Hepatocyte (in vitro differentiated cells): Measurements from ENCODE around the gene ABHD2.

Source experiments
- CTCF ChIP-seq: fragments of 200-600 bp; sonication (generic); IDR thresholded peaks from 2 replicates; pipeline ENCODE4 v1.5.1; 2016; ENCODE audit warnings: antibody characterized with exemption, mild to moderate bottlenecking; ENCODE audit not compliant: poor library complexity
- EZH2 ChIP-seq: fragments of 200-600 bp; sonication (generic); IDR thresholded peaks from 2 replicates; pipeline ENCODE4 v1.6.1; 2016; ENCODE audit warnings: antibody characterized with exemption, mild to moderate bottlenecking, borderline replicate concordance
- EZH2phosphoT487 ChIP-seq: fragments of 200-600 bp; sonication (generic); IDR thresholded peaks from one replicate; pipeline ENCODE4 v1.6.1; 2018; ENCODE audit warnings: antibody characterized with exemption, mild to moderate bottlenecking, low read depth, moderate library complexity; ENCODE audit not compliant: unreplicated experiment, severe bottlenecking

- no peak for TF ChIP-seq CTCF
- no peak for TF ChIP-seq EZH2
- no peak for TF ChIP-seq EZH2phosphoT487
Measured at GRCh38 chr15:89215627-89216026, 127.4 kb downstream of the ABHD2 start.
